ENCODE data around the gene PHLDB3.

PHLDB3 gene

DNA sequence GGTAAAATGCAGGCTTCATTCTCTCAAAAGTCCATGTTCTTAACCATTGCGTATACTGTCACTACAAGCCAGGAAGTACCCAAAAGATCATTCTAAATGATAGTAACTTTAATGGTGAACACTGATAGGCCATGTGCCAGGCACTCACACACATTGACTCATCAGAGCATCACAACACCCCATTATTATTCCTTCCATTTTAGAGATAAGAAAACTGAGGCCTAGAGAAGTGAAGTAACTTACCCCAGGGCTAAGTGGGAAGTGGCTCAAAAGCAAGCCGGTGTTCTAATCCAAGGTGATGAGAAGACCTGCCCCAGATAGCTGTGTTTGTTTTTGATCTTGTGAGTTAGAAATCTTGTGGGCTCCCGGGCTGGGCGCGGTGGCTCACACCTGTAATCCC is 1.4 kb upstream of the PHLDB3 start:
- in situ Hi-C loops (cut with HindIII; ENCODE audit: low sequenced_read_pairs): no loop called here
- no peak for DNase-seq (ENCODE audit: low read depth)
- H3K4me3 ChIP-seq (ENCODE audit: low read depth, low read length): no peak overlapping the region
- TF ChIP-seq CTCF (IDR thresholded peaks at IDR 0.05; ENCODE audit: low read depth, low read length, missing control alignments): no peak

GRCh38 chr19:43505186-43505456 is 575 bp upstream of the PHLDB3 start:
- no peak for TF ChIP-seq CTCF (IDR thresholded peaks at IDR 0.05; ENCODE audit: low read depth, low read length, missing control alignments)
- DNase-seq (ENCODE audit: low read depth): no peak
- in situ Hi-C loops (cut with HindIII; ENCODE audit: low sequenced_read_pairs): no loop called here
- H3K4me3 ChIP-seq (ENCODE audit: low read depth, low read length): no peak overlapping the region

GRCh38 chr19:43503501-43504425 is 783 bp downstream of the PHLDB3 start:
- peak; percentile 51 for DNase-seq (ENCODE audit: low read depth)
- peak overlapping the region; percentile 64 for H3K4me3 ChIP-seq (ENCODE audit: low read depth, low read length)
- in situ Hi-C loops (cut with HindIII; ENCODE audit: low sequenced_read_pairs): no loop called here
- no peak for TF ChIP-seq CTCF (IDR thresholded peaks at IDR 0.05; ENCODE audit: low read depth, low read length, missing control alignments)

GRCh38 chr19:43502419-43502976 is 2.0 kb downstream of the PHLDB3 start:
- DNase-seq (ENCODE audit: low read depth): no peak
- in situ Hi-C loops (cut with HindIII; ENCODE audit: low sequenced_read_pairs): no loop called here

DNA sequence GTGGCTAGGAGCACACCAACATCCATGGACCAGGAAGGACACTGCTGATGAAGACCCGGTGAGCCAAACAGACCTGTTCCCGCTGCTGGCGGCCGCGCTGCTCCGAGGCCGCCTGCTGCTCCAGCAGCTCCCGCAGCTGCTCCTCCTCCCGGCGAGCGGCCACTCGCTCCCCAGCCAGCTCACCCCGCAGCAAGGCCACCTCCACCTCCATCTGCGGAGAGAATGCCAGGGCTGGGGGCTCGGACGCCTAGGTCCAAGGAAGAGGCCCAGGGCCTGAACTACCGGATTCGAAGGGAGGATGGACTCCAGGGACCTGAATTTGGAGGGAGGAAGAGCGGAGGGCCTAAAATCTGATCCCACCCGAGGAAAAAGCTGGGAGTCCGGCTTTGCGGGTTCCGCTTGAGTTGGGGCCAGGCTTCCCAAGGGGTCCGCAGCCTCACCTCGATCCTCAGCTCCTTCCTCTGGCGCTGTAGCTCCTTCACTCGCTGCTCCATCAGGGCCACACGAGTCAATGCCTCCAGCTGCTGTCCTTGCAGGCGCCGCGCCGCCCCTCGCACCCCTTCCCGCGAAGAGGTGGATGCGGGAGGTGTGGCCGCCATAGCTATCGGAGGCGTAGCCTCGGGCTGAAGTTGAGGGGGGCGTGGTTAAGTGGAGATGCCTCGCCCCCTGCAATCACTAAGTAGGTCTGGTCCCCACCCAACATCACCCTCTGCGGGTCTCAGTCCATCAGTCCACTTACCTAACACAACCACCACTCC is 2.7 kb downstream of the PHLDB3 start:
- in situ Hi-C loops (cut with HindIII; ENCODE audit: low sequenced_read_pairs): no loop called here

More at GRCh38 chr19:43502419-43502976, 2.0 kb downstream of the PHLDB3 start:
- TF ChIP-seq CTCF (IDR thresholded peaks at IDR 0.05; ENCODE audit: low read depth, low read length, missing control alignments): no peak
- H3K4me3 ChIP-seq (ENCODE audit: low read depth, low read length): no peak overlapping the region

More for the DNA sequence above, 2.7 kb downstream of the PHLDB3 start:
- peak overlapping the region; percentile 4 for H3K4me3 ChIP-seq (ENCODE audit: low read depth, low read length)
- TF ChIP-seq CTCF (IDR thresholded peaks at IDR 0.05; ENCODE audit: low read depth, low read length, missing control alignments): no peak
- DNase-seq (ENCODE audit: low read depth): no peak

Measured in astrocyte of the cerebellum (primary cell).